Measurements from ENCODE around the gene SOX10.
"Not testable (repeated sequence)": the region's sequence is repeated elsewhere in the genome, so short reads cannot be mapped to it uniquely, and the experiment has no call there.

Gene SOX10

DNA sequence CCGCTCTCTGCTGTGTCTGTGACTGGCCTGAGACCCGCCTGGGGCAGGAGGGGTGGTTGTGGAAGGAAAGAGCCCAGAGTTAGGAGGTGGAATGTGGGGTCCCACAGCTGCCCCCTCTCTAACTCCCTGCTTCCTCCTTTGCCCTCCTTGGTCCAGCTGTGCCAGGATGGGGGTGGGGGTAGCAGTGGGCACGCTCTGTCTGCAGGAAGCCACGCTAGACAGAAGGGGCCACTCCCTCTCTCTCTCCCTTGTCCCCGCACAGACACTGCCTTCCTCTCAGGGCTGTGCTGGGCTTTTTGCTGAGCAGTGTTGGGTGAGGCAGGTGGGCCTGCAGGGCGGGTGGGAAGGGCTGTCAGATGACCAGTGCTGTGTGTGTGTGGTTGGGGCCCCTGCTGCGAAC lies 2.0 kb upstream of the SOX10 start:
- in situ Hi-C loops (cut with MboI; ENCODE audit: low sequenced_read_pairs): no loop called here

GRCh38 chr22:37985751-37986281 lies 1.5 kb upstream of the SOX10 start:
- in situ Hi-C loops (cut with MboI; ENCODE audit: low sequenced_read_pairs): no loop called here

- in situ Hi-C loops (cut with MboI; ENCODE audit: low sequenced_read_pairs): no loop called here
Observed at GRCh38 chr22:37985050-37985585, 763 bp upstream of the SOX10 start.

GRCh38 chr22:37982938-37983859 lies 1.2 kb downstream of the SOX10 start:
- in situ Hi-C loops (cut with MboI; ENCODE audit: low sequenced_read_pairs): no loop called here

DNA sequence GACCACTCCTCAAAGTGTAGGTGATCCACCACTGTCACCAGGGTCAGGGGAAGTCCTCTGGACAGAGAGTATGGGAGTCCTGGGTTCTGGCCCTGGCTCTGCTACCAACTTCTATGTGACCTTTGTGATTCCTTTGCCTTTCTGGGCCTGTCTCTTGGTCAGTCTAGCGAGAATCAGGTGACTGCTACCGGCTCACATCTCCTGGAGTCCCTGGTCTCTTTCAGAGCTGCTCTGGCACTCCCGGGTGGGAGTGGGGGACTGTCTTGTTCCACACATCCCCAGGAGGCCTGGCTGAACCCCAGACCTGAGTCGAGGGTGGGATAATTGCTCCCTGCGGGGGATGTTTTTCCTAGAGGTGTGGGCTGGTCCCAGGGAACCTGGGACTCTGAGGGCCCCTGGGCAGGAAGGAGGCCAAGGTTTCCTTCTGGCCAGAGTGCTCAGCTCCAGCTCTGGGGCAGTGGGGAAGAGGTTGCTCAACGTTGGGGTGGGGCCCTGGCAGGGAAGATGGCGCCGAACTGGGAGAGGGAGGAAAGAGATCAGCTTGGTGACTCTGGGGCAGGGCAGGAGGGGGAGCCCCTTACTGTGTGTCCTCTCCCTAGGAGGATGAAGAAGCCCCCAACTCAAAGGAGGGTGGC lies 2.1 kb downstream of the SOX10 start:
- in situ Hi-C loops (cut with MboI; ENCODE audit: low sequenced_read_pairs): no loop called here

GRCh38 chr22:37981282-37982011 lies 2.9 kb downstream of the SOX10 start:
- in situ Hi-C loops (cut with MboI; ENCODE audit: low sequenced_read_pairs): no loop called here

DNA sequence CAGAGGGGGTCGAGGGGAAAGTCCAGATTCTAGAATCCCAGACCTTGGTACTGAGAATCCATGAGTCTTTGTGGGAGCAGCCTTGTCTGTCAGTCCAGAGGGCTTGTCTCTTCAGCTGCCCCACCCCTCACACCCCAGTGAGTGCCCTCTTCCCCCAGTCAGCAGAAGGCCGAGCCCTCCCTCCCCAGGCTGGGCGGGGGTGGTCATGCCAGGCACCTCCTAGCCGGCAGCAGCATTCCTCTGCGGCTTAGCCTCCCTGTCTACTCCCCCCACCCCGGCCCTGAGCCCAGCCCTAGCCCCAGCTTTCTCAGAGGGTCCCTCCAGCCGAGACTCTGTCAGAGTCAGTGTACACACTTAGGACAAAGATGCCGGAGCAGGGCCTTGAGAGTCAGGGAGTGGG lies 4.6 kb downstream of the SOX10 start:
- in situ Hi-C loops (cut with MboI; ENCODE audit: low sequenced_read_pairs): no loop called here

GRCh38 chr22:37976547-37976946 lies 7.8 kb downstream of the SOX10 start:
- in situ Hi-C loops (cut with MboI; ENCODE audit: low sequenced_read_pairs): no loop called here

DNA sequence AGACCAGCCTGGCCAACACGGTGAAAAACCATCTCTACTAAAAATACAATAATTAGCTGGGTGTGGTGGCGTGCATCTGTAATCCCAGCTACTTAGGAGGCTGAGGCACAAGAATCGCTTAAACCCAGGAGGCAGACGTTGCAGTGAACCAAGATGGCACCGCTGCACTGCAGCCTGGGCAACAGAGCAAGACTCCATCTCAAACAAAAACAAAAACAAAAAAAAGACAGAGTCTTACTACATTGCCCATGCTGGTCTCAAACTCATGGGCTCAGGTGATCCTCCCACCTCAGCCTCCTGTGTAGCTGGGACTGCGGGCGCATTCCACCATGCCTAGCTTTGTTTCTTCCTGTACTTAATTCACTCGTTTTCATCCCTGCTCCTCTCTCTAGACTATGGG lies 8.3 kb downstream of the SOX10 start:
- in situ Hi-C loops (cut with MboI; ENCODE audit: low sequenced_read_pairs): not testable (repeated sequence)

- in situ Hi-C loops (cut with MboI; ENCODE audit: low sequenced_read_pairs): no loop called here
Observed at GRCh38 chr22:37975153-37975552, 9.2 kb downstream of the SOX10 start.

GRCh38 chr22:37973271-37974170 lies 10.8 kb downstream of the SOX10 start:
- in situ Hi-C loops (cut with MboI; ENCODE audit: low sequenced_read_pairs): no loop called here

DNA sequence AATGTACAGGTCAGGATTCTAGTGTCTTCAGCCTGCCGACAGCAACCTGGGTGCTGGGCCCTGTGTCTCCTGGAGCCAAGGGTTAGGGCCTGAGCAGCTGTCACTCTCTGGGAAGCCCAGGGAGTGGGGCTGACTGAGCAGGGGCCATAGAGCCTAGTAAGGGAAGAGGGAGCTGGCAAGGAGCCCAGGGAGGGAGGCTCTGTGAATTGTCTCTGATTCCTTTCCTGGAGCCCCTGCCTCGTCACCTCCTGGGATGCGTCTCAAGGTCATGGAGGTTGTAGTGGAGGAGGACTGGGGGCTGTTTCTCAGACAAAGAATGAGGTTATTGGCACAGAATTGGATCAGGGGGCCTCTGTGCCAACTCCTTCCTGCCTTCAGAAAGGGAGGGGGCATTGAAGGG lies 11.8 kb downstream of the SOX10 start:
- in situ Hi-C loops (cut with MboI; ENCODE audit: low sequenced_read_pairs): no loop called here

GRCh38 chr22:37971475-37972434 lies 12.6 kb downstream of the SOX10 start:
- in situ Hi-C loops (cut with MboI; ENCODE audit: low sequenced_read_pairs): no loop called here

DNA sequence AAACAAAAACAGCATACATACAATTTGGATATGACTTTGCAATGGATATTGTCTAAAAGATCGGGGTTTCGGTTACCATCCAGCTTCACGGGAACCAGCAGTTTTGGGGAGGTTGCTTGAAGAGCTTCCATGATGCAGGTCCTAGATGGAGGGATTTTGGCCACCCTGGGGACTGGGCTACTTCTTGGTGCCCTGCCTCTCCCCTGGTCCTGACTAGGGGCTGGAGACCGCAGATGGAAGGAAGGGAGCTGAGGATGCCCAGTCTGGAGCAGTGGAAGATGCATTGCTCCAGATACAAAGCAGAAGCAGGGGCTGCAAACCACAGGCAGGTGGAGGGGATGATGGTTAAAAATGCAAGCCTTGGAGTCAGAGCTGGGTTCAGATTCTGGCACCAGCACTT lies 13.5 kb downstream of the SOX10 start:
- in situ Hi-C loops (cut with MboI; ENCODE audit: low sequenced_read_pairs): no loop called here

- in situ Hi-C loops (cut with MboI; ENCODE audit: low sequenced_read_pairs): no loop called here
Observed at GRCh38 chr22:37968452-37969251, 15.7 kb downstream of the SOX10 start.

DNA sequence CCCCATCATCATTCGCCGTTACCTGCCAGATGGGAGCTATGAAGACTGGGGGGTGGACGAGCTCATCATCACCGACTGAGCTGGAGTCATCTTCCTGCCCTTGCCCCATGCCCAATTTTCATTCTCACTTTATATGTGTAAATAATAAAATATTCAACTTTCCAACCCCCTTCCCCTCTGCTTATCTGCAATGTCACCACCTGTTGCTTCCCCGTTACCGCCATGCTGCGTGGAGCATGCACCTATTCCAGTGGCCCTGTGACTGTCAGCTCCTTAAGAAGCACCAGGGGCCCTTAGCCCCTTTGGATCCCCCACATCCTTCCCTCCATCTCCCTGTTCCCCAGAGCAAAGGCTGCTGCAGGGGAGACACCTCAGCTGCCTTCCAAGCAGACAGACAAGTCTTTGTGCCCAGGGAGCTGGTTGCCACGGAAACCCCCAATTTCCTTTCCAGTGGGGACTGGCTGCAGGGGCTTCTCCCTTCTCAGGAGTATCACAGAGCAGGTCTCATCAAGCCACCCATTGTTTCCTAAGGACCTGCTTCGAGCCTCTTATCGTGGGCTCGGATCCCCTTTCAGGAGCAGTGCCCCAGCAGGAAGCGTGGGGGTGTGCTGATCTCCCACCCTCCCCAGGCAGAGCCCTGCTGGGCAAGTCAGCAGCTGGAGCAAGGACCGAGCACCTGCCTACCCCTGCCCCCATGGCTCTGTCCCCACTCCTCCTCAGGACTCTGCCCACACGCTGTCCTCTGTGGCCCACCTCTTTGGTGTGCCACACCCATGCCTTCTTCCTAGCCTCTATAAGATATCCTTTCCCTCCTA lies 16.5 kb downstream of the SOX10 start:
- in situ Hi-C loops (cut with MboI; ENCODE audit: low sequenced_read_pairs): no loop called here

GRCh38 chr22:37967147-37967546 lies 17.2 kb downstream of the SOX10 start:
- in situ Hi-C loops (cut with MboI; ENCODE audit: low sequenced_read_pairs): no loop called here
